HG03378 (cell line): ENCODE data around the gene CSNK1G2.

Experiments used
- ATAC-seq: cut with Tn5 transposase; IDR thresholded peaks from one replicate; pipeline ENCODE4 v1.9.1; 2021; ENCODE audit warnings: mild to moderate bottlenecking, moderate library complexity; ENCODE audit not compliant: unreplicated experiment

CSNK1G2 gene

DNA sequence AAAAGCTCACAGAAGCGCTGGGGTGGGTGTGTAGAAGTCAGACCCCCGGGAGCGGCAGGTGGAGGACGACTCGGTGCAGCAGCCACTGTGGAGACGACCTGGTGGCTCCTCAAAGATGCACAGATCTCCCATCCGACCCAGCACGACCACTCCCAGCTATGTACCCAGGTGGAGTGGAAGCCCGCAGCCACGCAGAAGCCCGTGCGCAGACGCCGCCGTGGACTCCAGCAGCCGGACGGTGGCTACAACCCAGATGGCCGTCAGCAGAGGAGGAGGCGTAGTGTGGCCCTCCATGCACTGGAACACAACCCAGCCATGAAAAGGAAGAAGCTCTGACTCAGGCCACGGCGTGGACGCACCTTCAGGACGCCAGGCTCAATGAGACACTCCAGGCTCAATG, 21.7 kb downstream of the CSNK1G2 start:
- no peak for ATAC-seq

DNA sequence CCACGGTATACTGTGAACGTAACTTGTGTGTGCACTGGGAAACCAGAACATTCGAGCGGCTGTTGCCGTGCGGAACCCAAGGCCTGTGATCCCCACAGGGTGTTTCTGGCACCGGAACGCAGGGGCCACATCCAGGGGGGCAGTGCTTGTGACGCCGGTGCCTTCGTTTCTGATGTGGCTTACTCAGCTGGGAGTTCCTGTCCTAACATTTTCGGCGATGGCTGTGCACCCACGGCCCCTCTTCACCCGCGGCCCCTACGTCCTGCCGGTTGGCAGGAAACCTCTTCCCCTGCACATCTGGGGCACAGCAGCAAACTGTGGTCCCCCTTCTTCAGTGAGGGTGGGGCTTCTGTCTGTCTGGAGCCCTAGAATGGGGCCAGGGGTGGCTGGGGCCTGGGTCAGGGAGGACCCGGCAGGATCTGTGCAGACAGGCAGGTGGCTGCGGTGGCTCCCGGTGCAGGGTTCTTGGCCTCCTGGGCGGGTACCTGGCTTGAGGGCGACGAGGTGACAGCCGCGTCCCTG, 26.2 kb downstream of the CSNK1G2 start:
- ATAC-seq, result no peak

DNA sequence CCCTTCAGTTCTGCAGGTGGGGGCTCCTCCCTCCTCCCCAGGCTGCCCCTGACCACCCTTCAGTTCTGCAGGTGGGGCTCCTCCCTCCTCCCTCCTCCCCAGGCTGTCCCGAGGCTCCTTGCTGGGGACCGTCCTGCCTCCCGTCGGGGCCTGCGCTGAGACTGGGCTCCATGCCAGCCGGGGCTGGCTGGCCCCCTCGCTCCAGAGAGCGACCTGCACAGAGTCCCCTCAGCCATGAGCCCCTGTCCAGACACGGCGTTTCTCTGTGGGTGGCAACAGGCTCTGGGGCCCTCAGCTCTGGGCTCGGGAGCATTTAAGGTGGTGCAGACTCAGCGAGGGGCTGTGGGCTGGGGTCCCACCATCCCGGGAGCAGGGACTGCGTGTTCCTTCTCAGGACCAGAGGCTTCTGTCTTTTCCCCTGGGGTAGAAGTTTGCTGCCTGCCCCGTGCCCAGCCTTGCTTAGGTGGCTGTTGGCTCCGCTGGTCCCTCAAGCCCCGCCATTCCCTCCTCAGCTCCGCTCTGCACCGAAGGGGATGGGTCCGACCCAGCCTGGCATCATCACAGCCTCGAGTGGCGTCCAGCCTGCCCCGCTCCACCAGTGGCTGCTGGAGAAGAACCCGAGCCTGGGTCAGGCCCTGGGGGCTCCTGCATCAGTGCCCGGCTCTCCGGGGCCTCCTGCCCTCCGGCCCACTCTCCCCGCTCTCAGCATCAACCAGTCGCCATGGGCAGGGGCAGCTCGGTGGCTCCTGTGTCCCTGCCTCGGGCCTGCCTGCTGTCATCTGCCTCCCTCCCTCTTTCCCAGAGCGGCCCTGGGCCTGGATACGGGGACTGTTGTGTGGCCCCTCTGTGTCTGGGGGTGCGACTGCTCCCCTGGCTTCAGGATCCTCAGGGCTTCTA, 27.6 kb downstream of the CSNK1G2 start:
- ATAC-seq, result no peak

DNA sequence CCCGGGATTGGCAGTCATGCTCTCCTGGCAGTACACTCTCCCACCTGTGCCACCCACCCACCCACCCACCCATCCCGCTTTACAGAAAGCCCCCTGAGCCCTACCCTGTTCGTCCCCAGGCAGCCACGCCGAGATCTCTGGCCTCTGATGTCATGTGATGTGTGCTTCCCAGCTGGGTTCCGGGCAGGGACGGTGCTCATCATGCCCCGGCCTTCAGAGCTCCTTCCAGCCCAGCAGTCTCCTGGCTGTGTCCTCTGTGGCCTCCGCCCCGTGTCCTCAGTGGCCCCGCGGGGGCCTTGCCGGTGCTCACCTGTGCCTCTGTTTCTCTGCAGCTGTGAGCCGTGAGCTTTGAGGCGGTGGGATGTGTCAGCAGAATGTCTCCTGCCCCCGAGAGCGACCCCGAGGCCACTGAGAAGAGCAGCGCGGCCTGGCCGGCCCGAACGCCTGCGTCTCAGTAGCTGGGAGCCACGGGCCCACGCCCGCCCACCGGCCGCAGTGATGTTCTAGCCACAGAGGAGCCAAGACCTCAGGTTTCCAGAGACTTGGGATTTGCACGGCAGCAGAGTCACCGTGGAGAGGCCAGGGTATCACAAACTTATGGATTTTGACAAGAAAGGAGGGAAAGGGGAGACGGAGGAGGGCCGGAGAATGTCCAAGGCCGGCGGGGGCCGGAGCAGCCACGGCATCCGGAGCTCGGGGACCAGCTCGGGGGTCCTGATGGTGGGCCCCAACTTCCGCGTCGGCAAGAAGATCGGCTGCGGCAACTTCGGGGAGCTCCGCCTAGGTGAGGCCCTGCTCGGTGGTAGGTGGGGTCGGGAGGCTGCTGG, 28.4 kb downstream of the CSNK1G2 start:
- ATAC-seq, result no peak

DNA sequence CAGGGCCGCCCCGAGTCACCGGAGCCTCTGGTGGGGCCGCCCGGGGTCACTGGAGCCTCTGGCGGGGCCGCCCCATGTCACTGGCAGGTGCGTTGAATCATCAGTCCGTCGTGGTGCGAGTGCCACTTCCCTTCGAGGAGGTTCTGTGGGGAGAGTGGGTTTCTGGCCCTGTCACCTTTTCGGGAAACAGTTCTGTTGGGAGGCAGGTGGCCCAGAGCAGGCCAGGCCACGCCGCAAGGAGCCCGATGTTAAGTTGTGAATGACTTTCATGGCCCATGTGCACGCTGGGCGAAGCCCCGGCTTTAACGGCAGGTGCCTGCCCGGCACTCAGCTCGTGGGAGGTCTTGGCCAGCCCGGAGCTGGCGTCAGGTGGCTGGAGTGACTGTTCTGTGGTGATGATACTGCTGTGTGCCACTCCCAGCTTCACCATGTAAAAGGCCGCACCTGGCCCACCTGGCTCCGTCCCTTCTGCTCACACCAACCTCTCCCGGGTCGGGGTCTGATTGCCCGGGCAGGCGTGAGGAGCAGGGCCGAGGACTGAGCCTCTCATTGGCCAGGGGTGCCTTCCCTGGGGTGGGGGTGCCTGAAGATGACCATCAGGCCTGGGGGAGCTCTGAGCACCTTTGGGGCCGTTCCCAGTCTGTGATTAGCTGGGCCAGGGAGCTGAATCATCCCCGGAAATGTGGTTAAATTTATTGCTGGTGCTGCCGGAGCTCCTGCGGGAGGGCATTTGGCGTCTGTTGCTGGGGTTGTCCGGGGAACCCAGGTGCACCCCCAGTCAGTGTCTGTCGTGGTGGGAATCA, 29.2 kb downstream of the CSNK1G2 start:
- ATAC-seq, result no peak

DNA sequence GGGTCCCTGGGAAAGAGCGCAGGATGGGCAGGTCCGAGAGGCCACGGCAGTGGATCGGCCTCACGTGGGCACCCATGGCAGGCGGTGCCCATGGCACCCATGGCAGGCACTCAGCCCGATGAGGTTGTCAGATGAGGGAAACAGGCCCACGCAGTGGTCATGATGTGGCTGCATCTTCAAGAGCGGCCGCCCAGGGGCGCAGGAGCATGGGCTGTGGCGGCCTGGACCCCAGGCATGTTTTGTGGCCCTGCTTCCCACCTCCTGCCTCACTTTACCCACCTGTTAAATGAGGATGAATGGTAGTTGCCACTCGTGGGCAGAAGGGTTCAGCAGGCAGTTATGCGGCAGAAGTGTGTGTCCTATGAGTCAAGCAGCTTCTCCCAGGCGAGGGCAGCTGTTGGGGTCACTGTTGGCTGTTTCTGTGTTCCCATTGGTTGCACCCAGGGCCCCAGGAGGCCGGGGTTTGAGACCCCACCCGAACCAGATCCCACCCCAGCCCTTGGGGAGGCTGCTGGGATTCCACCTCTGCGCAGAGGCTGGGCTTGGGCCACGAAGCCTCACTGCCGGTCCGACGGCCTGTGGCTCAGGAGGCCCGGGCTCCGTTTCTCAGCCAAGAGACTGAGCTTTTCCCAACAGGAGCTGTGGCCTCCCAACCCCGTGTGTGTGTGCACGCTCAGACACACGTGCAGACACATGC, 30.0 kb downstream of the CSNK1G2 start:
- no peak for ATAC-seq

DNA sequence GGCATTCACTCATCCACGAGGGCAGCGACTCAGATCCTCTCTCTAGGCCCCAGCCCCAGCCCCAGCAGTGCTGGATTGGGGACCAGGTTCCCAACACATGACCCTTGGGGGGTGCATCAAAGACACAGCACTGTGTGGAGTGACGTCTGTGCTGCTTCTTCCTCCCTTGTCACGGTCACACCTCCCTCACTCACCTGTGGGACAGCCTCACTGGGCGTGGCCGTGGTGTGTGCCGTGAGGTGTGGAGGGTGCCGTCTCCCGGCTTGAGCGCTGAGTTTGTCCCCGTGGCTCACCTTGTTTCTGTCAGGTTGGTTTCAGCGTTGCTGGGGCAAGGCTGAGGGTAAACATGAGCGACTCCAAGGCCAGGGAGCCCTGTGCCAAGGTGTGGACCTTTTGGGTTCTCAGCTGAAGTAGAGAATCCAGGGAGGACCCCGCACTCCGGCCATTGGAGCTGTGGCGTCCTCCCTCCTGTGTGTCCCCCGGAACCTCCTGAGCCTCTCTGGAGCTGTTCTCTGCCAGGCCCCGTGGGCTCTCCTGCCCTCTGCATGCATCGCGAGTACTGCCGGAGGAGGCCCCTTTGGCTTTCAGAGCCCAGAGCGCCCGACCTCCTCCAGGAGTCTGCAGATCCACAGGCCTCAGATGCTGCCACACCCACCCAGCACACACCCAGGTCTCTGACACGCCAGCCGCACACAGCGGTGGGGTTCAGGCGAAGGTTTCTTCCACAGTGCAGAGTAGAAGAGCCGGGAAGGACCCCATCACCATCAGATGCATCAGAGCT, 33.6 kb downstream of the CSNK1G2 start:
- no peak for ATAC-seq

DNA sequence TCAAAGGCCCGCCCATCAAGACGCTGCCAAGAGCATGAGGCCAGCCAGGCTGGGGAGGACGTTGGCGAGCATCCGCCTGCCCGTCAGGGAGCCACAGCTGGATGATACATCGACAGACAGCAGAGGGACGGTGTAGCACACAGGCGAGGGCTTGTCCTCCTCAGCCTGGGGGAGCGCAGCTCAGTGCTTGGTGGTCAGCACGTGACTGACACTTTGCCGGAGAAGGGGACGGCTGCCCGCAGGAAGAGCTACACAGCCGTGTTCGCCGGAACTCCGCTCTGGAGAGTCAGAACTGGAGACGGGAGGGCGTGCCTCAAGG, 34.1 kb downstream of the CSNK1G2 start:
- ATAC-seq, result no peak

DNA sequence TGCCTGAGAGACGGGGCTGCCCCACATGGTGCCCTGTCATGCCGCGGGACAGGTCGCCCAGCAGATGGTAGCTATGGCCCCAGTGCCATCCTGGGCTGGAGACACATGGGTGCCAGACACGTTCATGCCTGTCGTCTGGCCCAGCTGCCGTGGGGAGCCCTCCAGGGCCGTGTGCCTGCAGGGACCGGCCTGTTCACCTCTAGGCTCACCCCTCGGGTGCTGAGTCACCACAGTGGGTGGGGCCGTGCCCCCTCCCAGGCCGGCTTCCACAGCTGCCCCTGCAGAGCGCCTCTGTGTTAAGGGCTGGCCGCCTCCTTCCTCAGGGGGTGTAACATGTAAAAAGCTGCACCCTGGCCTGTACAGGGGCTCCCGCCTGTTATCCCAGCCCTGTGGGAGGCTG, 36.1 kb downstream of the CSNK1G2 start:
- ATAC-seq, result no peak

DNA sequence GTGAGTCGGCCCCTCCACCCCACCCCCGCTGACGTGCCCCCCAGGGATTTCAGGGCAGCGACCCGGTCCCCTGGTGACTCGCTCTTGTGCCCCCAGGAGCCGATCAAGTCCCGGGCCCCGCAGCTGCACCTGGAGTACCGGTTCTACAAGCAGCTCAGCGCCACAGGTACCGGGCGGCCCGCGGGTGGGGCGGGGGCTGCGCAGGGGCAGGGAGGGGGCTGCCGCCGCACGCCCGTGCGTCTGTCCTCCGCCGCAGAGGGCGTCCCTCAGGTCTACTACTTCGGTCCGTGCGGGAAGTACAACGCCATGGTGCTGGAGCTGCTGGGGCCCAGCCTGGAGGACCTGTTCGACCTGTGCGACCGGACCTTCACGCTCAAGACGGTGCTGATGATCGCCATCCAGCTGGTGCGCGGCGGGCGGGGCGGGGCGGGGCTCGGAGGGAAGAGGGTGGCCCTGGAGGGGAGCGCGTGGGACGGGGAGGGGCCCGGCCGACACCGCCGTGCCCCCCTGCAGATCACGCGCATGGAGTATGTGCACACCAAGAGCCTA, 37.4 kb downstream of the CSNK1G2 start:
- no peak for ATAC-seq

DNA sequence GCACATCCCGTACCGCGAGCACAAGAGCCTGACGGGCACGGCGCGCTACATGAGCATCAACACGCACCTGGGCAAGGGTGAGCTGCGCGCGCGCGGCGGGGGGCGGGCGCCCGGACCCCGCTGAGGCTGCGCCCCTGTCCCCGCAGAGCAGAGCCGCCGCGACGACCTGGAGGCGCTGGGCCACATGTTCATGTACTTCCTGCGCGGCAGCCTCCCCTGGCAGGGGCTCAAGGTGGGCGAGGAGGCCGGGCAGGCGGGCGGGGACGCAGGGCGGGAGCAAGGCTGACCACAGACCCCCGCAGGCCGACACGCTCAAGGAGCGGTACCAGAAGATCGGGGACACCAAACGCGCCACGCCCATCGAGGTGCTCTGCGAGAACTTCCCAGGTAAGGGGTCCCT, 38.0 kb downstream of the CSNK1G2 start:
- no peak for ATAC-seq

DNA sequence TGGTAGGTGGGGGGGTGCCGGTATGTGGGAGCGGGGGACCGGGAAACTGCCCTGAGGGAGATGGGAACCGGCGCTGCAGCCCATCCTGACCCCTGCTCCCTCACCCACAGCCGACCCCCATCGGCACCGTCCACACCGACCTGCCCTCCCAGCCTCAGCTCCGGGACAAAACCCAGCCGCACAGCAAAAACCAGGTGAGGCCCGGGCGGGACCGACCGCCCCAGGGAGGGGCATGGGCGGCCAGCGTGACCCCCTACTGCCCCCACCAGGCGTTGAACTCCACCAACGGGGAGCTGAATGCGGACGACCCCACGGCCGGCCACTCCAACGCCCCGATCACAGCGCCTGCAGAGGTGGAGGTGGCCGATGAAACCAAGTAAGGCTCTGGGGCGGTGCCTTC, 38.7 kb downstream of the CSNK1G2 start:
- ATAC-seq, result no peak

DNA sequence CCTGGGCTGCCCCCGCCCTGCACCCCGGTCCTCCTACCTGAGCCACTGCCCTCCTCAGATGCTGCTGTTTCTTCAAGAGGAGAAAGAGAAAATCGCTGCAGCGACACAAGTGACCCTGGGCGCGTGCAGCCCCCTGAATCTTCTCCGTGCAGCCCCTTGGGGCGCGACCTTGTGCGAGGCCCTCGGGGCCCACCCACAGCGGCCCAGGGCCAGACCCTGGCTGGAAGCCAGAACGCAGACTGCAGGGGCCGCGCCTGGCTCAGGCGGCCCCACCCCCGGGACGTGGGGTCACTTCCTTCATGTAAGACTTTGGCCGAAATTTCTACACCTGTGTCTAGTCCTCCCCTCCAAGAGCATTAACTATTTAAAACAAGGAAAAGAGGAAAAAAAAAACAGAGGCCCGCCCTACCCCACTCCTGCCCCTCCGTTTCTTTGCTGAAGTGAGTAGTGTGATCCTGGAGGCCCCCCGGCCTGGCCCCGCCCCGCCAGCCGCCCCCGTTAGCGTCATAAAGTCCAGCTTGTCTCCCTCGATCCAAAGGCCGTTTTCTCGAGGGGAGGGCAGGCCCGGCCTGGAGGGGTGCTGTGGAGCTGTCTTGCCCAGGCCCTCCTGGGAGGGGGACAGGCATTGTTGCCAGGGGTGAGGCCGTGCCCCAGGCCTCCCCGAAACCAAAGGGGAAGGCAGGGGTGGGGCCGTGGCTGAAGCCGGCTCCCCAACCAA, 39.3 kb downstream of the CSNK1G2 start:
- no peak for ATAC-seq

DNA sequence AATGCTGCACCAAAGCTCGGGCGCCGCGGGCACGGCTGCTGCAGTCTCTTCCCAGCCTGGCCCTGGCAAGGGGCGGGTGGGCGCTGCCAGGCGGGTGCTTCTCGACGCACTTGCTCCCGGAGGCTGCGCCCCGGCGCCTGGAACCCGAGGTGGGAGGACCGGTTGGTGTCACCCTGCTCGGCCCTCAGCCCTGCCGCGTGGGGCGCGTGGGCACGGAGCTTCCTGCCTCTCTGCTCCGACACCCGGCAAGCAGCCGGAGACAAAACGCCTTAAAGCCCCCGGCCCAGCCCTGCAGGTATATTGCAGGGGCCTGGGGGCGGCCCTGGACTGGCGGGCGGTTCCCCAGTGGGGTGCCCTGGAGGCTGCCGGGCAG, 39.8 kb downstream of the CSNK1G2 start:
- no peak for ATAC-seq

DNA sequence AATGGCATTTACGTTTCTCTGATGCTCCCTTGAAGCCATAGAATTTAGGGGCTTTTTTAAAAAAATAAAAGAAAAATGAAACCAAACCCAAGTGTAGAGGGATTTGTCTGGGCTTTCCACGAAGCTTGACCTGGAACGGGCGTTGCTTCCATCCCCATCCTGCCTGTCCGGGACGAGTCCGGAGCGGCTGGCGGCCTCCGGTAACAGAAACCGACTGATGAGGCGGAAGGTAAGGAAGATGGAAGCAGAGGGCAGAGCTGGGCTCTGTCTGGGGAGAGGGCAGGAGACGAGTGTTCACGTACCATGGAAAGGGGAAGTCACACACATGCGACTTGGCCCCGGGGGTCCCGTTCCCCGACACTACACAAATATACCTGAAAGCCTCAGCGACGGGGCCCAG, 40.3 kb downstream of the CSNK1G2 start:
- ATAC-seq, result no peak

DNA sequence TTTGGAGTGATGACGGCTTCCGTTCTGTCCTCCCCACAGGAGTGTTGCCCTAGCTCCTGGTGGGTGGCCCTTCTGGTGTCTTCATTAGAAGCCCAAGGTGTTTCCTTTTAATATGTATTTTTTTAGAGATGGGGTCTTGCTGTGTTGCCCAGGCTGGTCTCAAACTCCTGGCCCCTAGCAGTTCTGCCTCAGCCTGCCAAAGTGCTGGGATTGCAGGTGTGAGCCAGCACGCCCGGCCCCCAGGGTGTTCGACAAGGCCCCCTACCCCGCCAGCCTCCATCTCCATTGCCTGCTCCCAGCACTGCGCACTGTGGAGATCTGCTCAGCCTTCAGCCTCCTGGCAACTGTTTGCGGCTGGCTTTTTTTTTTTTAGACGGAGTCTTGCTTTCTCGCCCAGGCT, 43.4 kb downstream of the CSNK1G2 start:
- no peak for ATAC-seq

DNA sequence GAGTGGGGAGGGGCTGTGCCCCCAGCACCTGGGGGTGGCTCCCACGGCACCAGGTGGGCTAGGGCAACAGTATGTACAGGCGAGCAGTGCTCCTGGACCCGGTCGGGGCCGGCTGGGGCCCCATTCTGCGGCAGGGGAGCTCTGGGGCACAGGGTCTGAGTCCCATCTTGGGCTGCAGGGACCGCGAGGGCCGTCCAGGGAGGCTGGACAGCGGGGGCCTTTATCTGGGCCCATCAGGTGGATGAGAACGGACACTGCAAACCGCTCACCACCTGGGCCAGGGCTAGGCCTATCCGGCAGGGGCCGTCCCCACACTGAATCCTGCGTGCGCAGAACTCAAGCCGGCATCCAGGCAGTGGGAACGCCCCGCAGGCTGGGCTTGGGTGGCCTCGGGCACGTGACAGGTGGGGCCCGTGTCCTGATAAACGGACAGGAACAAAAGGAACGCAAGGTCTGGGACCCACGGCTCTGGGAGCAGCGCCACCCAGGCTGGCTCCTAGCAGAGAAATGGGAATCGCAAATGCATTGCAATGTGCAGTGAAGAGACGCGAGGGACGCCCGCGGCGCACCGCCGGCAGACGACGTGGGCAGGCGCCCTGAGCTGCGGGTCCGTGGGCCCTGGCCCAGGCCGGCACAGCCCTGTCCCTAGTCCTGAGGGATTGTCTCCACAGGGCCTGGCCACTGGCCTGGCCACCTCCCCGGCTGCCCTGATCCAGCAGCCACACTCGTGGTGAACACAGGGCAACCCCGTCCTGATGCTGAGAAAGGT, 44.8 kb downstream of the CSNK1G2 start:
- no peak for ATAC-seq
